Epithelial cell of esophagus (primary cell): ENCODE results near the gene CBX8.

Experiments used
- DNase-seq: peaks from one replicate; pipeline ENCODE4 v3.0.0; 2010; ENCODE audit warnings: low read depth
- H3K4me3 ChIP-seq: 2 replicates; pipeline ENCODE4 v1.5.1; 2011; ENCODE audit warnings: mild to moderate bottlenecking, low read length, control low read depth
- TF ChIP-seq, protein P1 (sequence below): IDR thresholded peaks from 2 replicates; pipeline ENCODE4 v1.5.1; 2011; ENCODE audit warnings: low read depth, mild to moderate bottlenecking, low read length, control low read depth, inconsistent platforms; ENCODE audit not compliant: insufficient read depth; ENCODE audit errors: missing control alignments

Gene CBX8

DNA sequence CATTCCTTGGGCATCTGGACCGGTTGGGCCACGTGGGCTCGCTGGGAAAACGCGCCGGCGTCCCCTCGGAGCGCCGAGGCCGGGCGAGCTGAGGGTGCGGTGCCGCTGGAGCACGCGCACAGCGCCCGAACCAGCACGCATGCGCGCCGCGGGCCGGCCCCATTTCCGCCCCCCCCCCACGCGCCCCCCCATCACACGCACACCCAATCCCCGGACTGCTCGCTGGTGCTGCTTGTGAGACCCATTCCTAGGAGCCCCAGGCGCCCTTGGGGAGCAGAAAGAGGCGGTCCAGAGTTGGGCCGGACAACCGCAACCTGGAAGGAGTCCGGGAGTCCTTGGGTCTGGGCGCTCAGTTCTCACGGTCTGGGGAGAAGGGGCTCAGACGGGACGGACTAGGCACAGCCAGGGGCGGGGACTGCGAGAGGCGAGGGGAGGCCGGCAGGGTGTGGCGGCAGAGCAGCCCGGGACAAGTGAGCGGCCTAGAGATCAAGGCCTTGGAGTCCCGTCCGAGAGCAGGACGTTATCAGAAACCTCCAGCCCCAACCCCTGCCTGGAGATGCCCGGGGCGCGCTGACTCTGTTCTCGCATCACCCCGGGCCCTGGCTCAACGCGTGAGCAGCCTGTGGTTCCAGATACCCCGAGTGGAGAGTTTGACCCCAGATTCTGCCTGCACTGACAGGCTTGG, 6.0 kb upstream of the CBX8 start:
- no peak overlapping the region for H3K4me3 ChIP-seq
- TF ChIP-seq, protein P1, sequence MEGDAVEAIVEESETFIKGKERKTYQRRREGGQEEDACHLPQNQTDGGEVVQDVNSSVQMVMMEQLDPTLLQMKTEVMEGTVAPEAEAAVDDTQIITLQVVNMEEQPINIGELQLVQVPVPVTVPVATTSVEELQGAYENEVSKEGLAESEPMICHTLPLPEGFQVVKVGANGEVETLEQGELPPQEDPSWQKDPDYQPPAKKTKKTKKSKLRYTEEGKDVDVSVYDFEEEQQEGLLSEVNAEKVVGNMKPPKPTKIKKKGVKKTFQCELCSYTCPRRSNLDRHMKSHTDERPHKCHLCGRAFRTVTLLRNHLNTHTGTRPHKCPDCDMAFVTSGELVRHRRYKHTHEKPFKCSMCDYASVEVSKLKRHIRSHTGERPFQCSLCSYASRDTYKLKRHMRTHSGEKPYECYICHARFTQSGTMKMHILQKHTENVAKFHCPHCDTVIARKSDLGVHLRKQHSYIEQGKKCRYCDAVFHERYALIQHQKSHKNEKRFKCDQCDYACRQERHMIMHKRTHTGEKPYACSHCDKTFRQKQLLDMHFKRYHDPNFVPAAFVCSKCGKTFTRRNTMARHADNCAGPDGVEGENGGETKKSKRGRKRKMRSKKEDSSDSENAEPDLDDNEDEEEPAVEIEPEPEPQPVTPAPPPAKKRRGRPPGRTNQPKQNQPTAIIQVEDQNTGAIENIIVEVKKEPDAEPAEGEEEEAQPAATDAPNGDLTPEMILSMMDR, result no peak
- DNase-seq, result peak; percentile 35

DNA sequence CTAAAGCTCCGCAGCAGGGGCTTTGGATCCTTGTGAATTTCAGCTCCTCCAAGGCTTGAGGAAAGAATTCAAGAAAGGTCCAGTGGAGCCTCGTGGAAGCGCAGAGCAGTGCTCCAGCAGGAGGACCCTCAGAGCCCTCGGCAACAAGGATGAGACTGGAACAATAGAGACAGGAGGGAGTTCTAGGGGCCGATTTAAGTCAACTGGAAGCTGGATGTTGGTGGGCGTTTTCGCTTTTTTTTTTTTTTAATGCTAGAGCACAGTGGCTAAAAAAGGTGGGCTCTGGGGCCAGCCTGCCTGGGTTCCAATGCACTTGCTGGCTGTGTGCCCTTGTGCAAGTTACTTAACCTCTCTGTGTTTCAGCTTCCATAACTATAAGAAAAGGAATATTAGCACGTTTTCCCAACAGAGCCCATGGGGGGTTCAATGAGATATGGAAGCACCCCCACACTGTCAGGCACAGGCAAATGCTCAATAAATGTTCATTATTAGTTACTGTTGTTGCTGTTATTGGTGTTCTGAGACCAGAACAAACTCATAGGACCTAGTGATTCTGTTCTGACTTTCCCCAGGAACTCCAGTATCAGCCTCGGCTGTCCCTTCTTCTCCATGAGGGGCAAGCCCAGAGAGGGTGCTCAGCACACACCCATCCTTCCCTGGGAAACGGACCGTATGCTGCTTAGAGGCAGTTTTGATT, 5.3 kb upstream of the CBX8 start:
- TF ChIP-seq, protein P1, result no peak
- H3K4me3 ChIP-seq, result no peak overlapping the region
- DNase-seq, result no peak

DNA sequence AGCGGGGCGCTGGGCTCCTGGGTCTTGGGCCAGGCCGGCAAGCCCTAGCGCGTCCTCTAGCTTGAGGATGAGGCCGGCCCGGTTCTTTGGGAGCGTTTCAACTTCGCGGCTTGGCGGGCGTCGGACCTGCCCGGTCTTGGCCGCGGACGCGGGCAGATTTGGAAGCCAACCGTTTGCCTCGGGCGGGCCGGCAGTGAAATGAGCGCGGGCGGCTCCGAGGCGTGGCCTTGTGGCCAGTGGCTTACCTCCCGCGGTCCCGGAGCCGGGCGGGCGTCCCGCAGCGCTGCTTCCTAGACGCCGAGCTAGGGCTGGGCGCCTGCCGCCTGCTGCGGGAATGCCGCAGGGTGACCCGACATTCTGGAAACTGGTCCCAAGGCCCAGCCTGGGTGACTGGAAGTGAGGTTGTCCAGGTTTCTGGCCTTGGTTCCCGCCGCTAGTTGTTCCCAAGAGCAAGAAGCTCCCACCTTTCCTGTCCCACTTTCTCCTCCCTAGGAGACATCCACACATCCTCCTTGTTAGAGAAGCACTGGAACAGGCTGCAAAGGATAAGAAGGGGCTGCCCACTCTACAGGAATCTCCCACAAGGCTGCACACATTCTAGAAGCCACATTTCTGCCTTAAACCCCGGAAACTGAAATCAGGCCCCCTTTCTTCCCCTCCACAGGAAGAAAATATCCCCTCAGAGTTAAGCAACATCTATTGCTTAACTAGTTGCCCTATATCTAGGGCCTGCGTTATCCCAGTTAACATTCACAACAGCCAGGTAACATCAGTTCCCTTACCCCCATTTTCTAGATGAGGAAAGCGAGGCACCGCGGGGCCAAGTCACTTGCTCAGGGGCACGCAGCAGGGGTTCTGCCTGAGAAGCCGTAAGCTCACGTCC, 4.5 kb upstream of the CBX8 start:
- no peak overlapping the region for H3K4me3 ChIP-seq
- peak; percentile 23 for DNase-seq

DNA sequence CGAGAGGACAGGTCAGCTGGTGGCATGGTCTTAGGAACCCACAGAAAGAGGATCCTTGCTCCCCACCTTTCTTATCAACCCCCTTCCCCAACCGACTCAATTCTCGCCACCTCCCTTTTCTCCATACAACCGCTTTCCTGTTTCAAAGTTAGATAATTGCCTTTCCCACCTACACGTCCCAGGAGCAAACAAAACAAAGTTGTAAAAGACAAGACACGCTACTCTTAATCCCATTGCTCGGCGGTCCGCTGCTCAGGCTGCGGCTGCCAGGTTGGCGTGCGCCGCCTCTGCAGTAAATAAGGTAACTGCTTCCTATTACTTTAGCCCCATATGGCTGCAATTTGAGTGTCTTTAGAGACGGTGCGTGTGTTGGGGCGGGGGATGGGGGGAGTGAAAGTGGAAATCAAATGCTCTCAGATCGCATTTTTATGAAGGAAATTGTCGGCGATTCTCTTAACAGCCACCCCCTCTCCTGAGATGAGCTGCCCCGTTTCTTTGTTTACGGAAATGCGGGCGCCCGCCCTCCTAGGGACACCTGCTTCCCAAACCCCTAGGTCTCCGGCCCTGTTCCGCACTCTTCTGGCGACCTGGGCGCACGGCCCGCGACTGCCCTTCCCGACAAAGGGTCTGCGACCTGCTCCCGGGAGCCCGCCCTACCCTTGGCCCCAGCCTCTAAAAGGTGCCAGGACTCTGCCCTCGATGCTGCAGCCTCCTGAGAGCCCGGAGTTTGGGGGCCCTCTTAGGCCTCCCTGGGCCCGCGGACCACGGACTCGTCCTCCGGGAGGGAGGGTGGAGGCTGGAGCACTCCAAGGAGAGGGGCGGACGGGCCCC, 3.7 kb upstream of the CBX8 start:
- peak; percentile 63 for DNase-seq
- TF ChIP-seq, protein P1, result no peak
- peak overlapping the region; percentile 26 for H3K4me3 ChIP-seq

More for the DNA sequence above, 4.5 kb upstream of the CBX8 start:
- TF ChIP-seq, protein P1, result no peak

DNA sequence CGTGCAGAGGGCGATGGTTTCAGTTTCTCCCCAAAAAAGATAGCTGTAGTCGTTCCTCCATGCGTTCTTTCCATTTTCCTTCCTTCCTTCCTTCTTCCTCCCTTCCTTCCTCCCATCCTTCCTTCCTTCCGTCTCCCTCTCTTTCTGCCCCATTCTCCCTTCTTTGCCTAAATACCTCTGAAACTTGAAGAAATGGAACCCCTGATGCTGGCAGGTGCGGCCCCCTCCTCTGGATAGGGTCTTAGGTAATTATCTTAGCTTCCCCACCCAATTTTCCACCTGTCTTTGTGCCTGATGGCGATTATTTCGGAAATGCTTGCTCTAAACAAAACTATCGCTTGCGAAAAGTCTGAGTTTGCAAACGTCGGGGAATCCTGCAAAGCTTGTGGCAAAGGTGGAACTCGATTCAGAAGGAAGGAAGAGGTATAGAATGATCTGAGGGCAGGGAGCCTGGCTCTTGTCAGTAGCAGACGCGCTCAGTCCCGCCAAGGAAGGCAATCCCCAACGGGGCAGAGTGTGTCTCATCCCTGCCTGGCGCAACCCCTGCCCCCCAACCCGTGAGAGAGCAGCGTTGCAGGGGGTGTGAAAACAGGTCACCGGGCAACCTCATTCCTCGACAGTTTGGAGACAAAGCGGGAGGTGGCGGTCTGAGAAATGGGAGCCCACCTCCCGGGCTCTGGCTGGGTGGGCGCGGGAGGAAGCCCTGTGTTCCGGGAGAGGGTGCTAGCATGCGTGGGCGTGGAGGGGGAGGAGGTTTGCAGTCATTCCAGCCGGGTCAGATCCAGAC, 2.9 kb upstream of the CBX8 start:
- TF ChIP-seq, protein P1, result no peak
- H3K4me3 ChIP-seq, result no peak overlapping the region
- DNase-seq, result no peak

DNA sequence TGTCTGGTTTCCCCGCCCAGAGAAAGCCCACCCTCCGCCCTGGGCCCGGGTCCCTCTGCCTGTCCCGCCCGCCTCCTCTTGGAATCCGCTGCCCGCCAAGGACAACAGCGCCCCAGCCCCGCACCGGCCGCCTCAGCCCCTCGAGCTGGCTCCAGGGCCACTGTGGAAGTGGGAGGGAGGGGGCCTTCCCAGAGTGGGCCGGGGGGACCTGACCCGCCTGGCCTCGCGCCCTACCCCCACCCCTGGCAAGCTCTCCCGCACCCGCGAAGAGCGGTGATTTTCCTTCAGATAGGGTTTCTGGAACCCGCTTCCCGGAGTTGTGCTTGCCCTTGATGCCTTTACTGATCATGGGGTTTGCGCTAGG, 2.3 kb upstream of the CBX8 start:
- no peak for DNase-seq
- H3K4me3 ChIP-seq, result no peak overlapping the region
- TF ChIP-seq, protein P1, result no peak
